ENCODE data around the gene SLC23A3. TPM values are rescaled to one million over a fixed set of nuclear protein-coding genes. Genes with fewer than 3 reads are reported as not detected.

The SLC23A3 gene
- total RNA-seq, 4 donors from 2014 or later: 0.21 to 0.98 (median 0.30) TPM; not detected in 1

DNA sequence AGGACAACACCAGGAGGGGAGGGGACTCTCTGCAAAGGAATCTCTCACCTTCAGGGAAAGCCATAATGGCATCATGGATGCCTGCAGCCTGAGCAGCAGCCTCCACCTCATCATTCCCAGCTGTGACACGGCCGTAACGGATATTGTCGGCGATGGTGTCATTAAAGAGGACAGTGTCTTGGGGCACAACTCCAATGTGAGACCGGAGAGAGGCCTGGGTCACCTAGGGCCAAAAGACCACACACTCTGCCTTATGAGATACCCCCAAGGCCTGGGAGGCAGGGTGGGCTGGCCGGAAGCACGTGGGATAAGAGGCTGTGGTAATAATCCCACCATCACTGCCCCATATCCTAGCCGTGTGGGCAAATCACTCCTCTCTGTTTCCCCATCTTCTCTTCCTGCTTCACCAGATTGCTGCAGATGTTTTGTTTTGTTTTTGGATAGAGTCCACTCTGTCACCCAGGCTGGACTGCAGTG is 41.1 kb upstream of the SLC23A3 start:
- Histone ChIP-seq H3K9me3 (no peaks in the 10 kb centered on the region), H3K36me3 (peaks cover 0 to 79% (median 15%) of the 10 kb centered on the region in 3 donors), H3K4me3 (no peak overlapping the region), H3K27me3 (no peaks in the 10 kb centered on the region), H3K27ac (peak overlapping the region in 1 of 4 donors; percentile 7), H3K4me1 (peaks cover 0 to 26% (median 12%) of the 10 kb centered on the region in 4 donors)
- no peak for TF ChIP-seq EP300 (IDR thresholded peaks at IDR 0.05)
- TF ChIP-seq, protein P1, sequence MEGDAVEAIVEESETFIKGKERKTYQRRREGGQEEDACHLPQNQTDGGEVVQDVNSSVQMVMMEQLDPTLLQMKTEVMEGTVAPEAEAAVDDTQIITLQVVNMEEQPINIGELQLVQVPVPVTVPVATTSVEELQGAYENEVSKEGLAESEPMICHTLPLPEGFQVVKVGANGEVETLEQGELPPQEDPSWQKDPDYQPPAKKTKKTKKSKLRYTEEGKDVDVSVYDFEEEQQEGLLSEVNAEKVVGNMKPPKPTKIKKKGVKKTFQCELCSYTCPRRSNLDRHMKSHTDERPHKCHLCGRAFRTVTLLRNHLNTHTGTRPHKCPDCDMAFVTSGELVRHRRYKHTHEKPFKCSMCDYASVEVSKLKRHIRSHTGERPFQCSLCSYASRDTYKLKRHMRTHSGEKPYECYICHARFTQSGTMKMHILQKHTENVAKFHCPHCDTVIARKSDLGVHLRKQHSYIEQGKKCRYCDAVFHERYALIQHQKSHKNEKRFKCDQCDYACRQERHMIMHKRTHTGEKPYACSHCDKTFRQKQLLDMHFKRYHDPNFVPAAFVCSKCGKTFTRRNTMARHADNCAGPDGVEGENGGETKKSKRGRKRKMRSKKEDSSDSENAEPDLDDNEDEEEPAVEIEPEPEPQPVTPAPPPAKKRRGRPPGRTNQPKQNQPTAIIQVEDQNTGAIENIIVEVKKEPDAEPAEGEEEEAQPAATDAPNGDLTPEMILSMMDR (IDR thresholded peaks at IDR 0.05): no peak
- TF ChIP-seq POLR2A (IDR thresholded peaks at IDR 0.05): no peak
- WGBS, 2 donors: 86 to 91% methylated on average over 9 of the region's 9 CpGs
- DNase-seq (ENCODE audit: low spot score in 2 of 2): no peak

DNA sequence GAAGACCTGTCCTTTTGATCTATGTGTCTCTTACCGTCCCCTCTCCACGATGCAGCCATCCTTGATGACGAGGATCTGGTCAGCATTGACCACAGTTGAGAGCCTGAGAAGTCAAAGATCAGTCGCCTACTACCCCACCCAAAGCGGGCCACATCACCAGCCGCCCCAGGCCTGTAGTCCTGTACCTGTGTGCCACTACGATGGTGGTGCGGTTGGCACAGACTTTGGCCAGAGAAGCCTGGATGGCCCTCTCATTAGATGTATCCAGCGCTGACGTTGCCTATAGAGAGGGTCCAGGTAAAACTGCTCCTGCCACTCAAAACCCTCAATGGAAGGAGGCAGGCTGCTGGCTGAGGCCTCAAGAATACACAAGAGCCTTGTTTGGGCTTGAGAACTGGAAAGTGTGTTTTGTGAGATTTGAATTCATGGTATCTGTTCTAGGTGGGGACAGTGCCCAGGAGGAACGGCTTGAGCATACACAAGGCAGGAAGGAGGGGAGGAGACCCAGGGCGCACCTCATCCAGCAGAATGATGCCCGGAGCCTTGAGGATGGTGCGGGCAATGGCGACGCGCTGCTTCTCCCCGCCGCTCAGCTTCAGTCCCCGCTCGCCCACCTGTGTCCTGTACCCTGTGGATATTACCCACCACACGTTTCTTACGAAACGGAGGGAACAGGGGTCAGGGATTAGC is 40.5 kb upstream of the SLC23A3 start:
- Histone ChIP-seq H3K4me1 (peaks cover 0 to 24% (median 12%) of the 10 kb centered on the region in 4 donors), H3K36me3 (peaks cover 0 to 73% (median 15%) of the 10 kb centered on the region in 3 donors), H3K4me3 (no peak overlapping the region), H3K27ac (no peak overlapping the region), H3K27me3 (no peaks in the 10 kb centered on the region), H3K9me3 (no peaks in the 10 kb centered on the region)
- no peak for TF ChIP-seq EP300 (IDR thresholded peaks at IDR 0.05)
- TF ChIP-seq, protein P1 (IDR thresholded peaks at IDR 0.05): no peak
- no peak for TF ChIP-seq POLR2A (IDR thresholded peaks at IDR 0.05)
- no peak for DNase-seq (ENCODE audit: low spot score in 2 of 2)
- 89 to 94% methylated on average over 24 of the region's 24 CpGs for WGBS, 2 donors

DNA sequence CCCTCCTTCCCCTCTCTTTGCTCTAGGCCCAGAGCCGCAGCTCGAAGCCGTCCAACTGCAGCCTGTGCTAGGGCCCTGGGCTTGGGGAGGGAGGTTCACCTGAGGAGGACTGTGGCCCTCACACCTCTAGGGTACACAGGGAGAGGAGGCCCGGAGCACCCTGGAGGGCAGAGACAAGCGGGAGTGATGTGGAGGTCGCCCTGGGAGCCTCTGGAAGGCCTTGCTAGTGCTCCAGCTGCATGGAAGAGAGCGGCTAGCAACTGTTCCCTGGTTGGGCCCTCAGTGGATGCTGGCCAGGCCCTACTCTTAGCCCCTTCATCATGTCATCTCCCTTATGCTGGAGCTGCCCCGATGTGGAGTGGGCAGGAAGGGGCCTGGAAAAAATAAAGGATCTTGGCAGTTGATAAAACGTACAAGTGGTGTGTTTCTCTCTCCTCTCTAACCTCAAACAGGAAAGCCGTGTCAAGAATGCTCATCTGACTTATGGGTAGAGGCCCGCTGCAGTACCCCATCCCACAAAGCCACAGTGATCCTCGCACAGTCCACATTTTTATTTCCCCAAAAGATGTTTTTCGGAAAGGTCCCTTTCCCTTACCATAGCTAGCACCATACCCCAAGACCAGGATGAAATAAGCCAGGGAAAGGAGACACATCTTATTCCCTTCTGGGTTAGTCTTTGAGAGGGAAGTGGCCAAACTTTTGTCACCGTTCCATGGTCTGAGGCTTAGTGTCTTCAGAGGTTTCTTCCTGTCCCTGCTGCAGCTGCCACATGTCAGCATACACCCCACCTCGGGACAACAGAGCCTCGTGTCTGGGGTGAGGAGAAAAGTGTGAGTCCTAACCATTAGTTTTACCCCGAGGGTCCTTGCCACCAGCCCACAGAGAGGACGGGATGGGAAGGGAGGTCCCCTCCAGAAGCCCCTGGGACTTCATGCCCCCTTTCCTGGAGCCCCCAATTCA is 39.7 kb upstream of the SLC23A3 start:
- Histone ChIP-seq H3K27me3 (no peaks in the 10 kb centered on the region), H3K4me3 (no peak overlapping the region), H3K4me1 (peaks cover 0 to 23% (median 12%) of the 10 kb centered on the region in 4 donors), H3K36me3 (peaks cover 0 to 65% (median 15%) of the 10 kb centered on the region in 3 donors), H3K9me3 (no peaks in the 10 kb centered on the region), H3K27ac (peak overlapping the region in 2 of 4 donors; percentile 19 to 24)
- DNase-seq (ENCODE audit: low spot score in 2 of 2): no peak
- WGBS, 2 donors: 77 to 78% methylated on average over 18 of the region's 18 CpGs
- TF ChIP-seq POLR2A (IDR thresholded peaks at IDR 0.05): no peak
- TF ChIP-seq EP300 (IDR thresholded peaks at IDR 0.05): no peak
- TF ChIP-seq, protein P1 (IDR thresholded peaks at IDR 0.05): no peak

DNA sequence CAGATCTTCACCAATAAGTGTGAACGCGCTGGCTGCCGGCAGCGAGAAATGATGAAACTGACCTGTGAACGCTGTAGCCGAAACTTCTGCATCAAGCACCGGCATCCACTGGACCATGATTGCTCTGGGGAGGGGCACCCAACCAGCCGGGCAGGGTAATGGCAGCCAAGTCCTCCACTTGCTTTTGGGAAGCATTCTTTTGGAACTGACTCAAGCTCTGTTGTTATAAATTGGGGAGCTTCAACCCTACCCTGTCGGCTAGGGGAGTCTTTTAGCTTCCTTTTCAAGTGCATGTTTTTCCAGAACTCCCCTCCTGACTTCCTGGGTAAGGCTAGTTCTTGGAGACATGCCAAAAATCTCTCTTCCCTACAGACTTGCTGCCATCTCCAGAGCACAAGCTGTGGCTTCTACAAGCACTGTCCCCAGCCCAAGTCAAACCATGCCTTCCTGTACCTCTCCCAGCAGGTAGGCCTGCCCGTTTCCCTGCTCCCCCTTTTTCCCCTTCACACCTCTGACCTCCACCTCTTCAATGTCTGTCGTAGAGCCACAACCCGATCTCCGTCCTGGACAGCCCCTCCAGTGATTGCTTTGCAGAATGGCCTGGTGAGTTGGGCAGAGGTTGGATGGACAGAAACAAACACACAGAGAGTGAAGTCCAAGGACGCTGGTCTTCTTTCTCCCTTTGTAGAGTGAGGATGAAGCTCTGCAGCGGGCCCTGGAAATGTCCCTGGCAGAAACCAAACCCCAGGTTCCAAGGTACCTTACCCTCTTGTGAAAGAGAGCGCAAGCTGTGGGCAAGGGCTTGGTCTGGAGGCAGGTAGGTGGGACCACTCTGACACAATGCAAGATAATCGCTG is 38.3 kb upstream of the SLC23A3 start:
- Histone ChIP-seq H3K27ac (peak overlapping the region in 3 of 4 donors; percentile 97 to 99 (median 99)), H3K4me3 (peak overlapping the region in 2 of 4 donors; percentile 73 to 82), H3K9me3 (no peaks in the 10 kb centered on the region), H3K27me3 (no peaks in the 10 kb centered on the region), H3K36me3 (peaks cover 0 to 51% (median 13%) of the 10 kb centered on the region in 3 donors), H3K4me1 (peaks cover 0 to 23% (median 12%) of the 10 kb centered on the region in 4 donors)
- TF ChIP-seq POLR2A (IDR thresholded peaks at IDR 0.05): no peak
- TF ChIP-seq EP300 (IDR thresholded peaks at IDR 0.05): no peak
- TF ChIP-seq, protein P1 (IDR thresholded peaks at IDR 0.05): no peak
- WGBS, 2 donors: 70 to 76% methylated on average over 17 of the region's 17 CpGs
- DNase-seq (ENCODE audit: low spot score in 2 of 2): no peak
